GM12874 (cell line): ENCODE data around the gene RASAL2.

Experiments used
- CTCF ChIP-seq: IDR thresholded peaks from 2 replicates; pipeline ENCODE4 v1.5.1; 2011; ENCODE audit warnings: low read depth, mild to moderate bottlenecking, control low read depth, low read length, moderate library complexity; ENCODE audit not compliant: insufficient read depth

The RASAL2 gene

GRCh38 chr1:178192686-178193085 lies 98.8 kb downstream of the RASAL2 start:
- TF ChIP-seq CTCF: no peak

GRCh38 chr1:178196631-178197030 lies 102.7 kb downstream of the RASAL2 start:
- TF ChIP-seq CTCF: no peak

GRCh38 chr1:178209935-178210334 lies 116.0 kb downstream of the RASAL2 start:
- TF ChIP-seq CTCF: no peak

- TF ChIP-seq CTCF: no peak
Measured at GRCh38 chr1:178218550-178218949, 124.6 kb downstream of the RASAL2 start.

- TF ChIP-seq CTCF: no peak
Measured at GRCh38 chr1:178220094-178220493, 126.2 kb downstream of the RASAL2 start.

- no peak for TF ChIP-seq CTCF
Measured at GRCh38 chr1:178223289-178223688, 129.4 kb downstream of the RASAL2 start.

GRCh38 chr1:178224358-178224757 lies 130.5 kb downstream of the RASAL2 start:
- TF ChIP-seq CTCF: no peak
